GM19099 (cell line): ENCODE results near the gene ARHGAP22.

ENCODE experiments used
- POLR2A ChIP-seq: IDR thresholded peaks from 3 replicates; pipeline ENCODE4 v1.6.1; 2011; ENCODE audit warnings: low read depth; ENCODE audit not compliant: insufficient read length; ENCODE audit errors: extremely low read depth

ARHGAP22 gene

GRCh38 chr10:48514255-48514654, 90.6 kb downstream of the ARHGAP22 start:
- TF ChIP-seq POLR2A: no peak

- no peak for TF ChIP-seq POLR2A
Measured at GRCh38 chr10:48512861-48513260, 92.0 kb downstream of the ARHGAP22 start.

GRCh38 chr10:48511875-48512231, 93.0 kb downstream of the ARHGAP22 start:
- TF ChIP-seq POLR2A: no peak

- TF ChIP-seq POLR2A: no peak
Measured at GRCh38 chr10:48511066-48511874, 93.6 kb downstream of the ARHGAP22 start.

- no peak for TF ChIP-seq POLR2A
Measured at GRCh38 chr10:48509974-48510692, 94.7 kb downstream of the ARHGAP22 start.

GRCh38 chr10:48508791-48509772, 95.8 kb downstream of the ARHGAP22 start:
- TF ChIP-seq POLR2A: no peak

- TF ChIP-seq POLR2A: no peak
Measured at GRCh38 chr10:48507933-48508790, 96.7 kb downstream of the ARHGAP22 start.

- TF ChIP-seq POLR2A: no peak
Measured at GRCh38 chr10:48507494-48507893, 97.4 kb downstream of the ARHGAP22 start.

- no peak for TF ChIP-seq POLR2A
Measured at GRCh38 chr10:48506147-48506917, 98.5 kb downstream of the ARHGAP22 start.

GRCh38 chr10:48505394-48506112, 99.3 kb downstream of the ARHGAP22 start:
- TF ChIP-seq POLR2A: no peak

GRCh38 chr10:48504141-48504885, 100.6 kb downstream of the ARHGAP22 start:
- no peak for TF ChIP-seq POLR2A

GRCh38 chr10:48503293-48503911, 101.5 kb downstream of the ARHGAP22 start:
- no peak for TF ChIP-seq POLR2A
